GM23338 (cell line): ENCODE results near the gene HIF3A. TPM values are rescaled to one million over a fixed set of nuclear protein-coding genes. Genes with fewer than 3 reads are reported as not detected.

Source experiments
- ATAC-seq: fragments of 200-7000 bp; cut with Tn5 transposase; 3 replicates; pipeline ENCODE4 v1.9.1; 2020
- DNase-seq: peaks from one replicate; pipeline ENCODE4 v3.0.0-alpha.2; 2015; ENCODE audit warnings: low spot score
- H2AFZ ChIP-seq: fragments of 200-600 bp; sonication (generic); 2 replicates; pipeline ENCODE4 v1.8.0; 2016; ENCODE audit warnings: antibody characterized with exemption, mild to moderate bottlenecking, moderate library complexity
- H3F3A ChIP-seq: fragments of 200-600 bp; sonication (generic); replicated peaks from 2 replicates; pipeline ENCODE4 v1.8.0; 2017; ENCODE audit warnings: antibody characterized with exemption, mixed run types, low read depth
- H3K27ac ChIP-seq: fragments of 200-600 bp; sonication (generic); 2 replicates; pipeline ENCODE4 v1.6.1; 2016; ENCODE audit warnings: low read depth
- H3K27me3 ChIP-seq: fragments of 200-600 bp; sonication (generic); 2 replicates; pipeline ENCODE4 v1.8.0; 2016; ENCODE audit warnings: mild to moderate bottlenecking, mixed run types, moderate library complexity; ENCODE audit not compliant: insufficient read depth
- H3K36me3 ChIP-seq: fragments of 200-600 bp; sonication (generic); 2 replicates; pipeline ENCODE4 v1.8.0; 2016; ENCODE audit warnings: mild to moderate bottlenecking; ENCODE audit not compliant: insufficient read depth
- H3K4me1 ChIP-seq: fragments of 200-600 bp; sonication (generic); 2 replicates; pipeline ENCODE4 v1.8.0; 2016; ENCODE audit warnings: mild to moderate bottlenecking, moderate library complexity; ENCODE audit not compliant: insufficient read depth
- H3K4me2 ChIP-seq: fragments of 200-600 bp; sonication (generic); 2 replicates; pipeline ENCODE4 v1.7.1; 2017; ENCODE audit warnings: mixed run types
- H3K4me3 ChIP-seq: fragments of 200-600 bp; sonication (generic); 2 replicates; pipeline ENCODE4 v1.6.1; 2016; ENCODE audit warnings: mixed run types
- H3K79me2 ChIP-seq: fragments of 200-600 bp; sonication (generic); replicated peaks from 2 replicates; pipeline ENCODE4 v1.8.0; 2017; ENCODE audit warnings: mild to moderate bottlenecking; ENCODE audit not compliant: insufficient read depth
- H3K9me2 ChIP-seq: fragments of 200-600 bp; sonication (generic); 2 replicates; pipeline ENCODE4 v1.8.0; 2017; ENCODE audit not compliant: insufficient read depth
- H4K20me1 ChIP-seq: fragments of 200-600 bp; sonication (generic); replicated peaks from 2 replicates; pipeline ENCODE4 v1.8.0; 2017; ENCODE audit warnings: mild to moderate bottlenecking; ENCODE audit not compliant: insufficient read depth
- H3K27ac Mint-ChIP-seq: 2 replicates; pipeline ENCODE4 v1.8.0; 2020; ENCODE audit warnings: inconsistent platforms, mild to moderate bottlenecking, moderate library complexity, mixed read lengths
- H3K27me3 Mint-ChIP-seq: 3 replicates; pipeline ENCODE4 v1.8.0; 2022; ENCODE audit warnings: low read depth, mild to moderate bottlenecking, moderate library complexity, mixed read lengths, inconsistent platforms; ENCODE audit not compliant: insufficient read depth, poor library complexity
- H3K36me3 Mint-ChIP-seq: 3 replicates; pipeline ENCODE4 v1.8.0; 2021; ENCODE audit warnings: low read depth, mild to moderate bottlenecking, inconsistent platforms, moderate library complexity, mixed read lengths
- H3K4me1 Mint-ChIP-seq: 3 replicates; pipeline ENCODE4 v1.8.0; 2020; ENCODE audit warnings: mild to moderate bottlenecking, inconsistent platforms, mixed read lengths
- H3K4me3 Mint-ChIP-seq: 3 replicates; pipeline ENCODE4 v1.8.0; 2021; ENCODE audit warnings: moderate library complexity, mild to moderate bottlenecking, inconsistent platforms, mixed read lengths
- H3K9me3 Mint-ChIP-seq: 3 replicates; pipeline ENCODE4 v1.8.0; 2020; ENCODE audit warnings: moderate library complexity, mild to moderate bottlenecking, inconsistent platforms, mixed read lengths
- CREB1 ChIP-seq: fragments of 250-450 bp; sonication (Bioruptor Pico); IDR thresholded peaks from 2 replicates; pipeline ENCODE4 v1.5.0; 2020; ENCODE audit warnings: low read depth, mild to moderate bottlenecking, moderate library complexity
- EZH2 ChIP-seq: fragments of 200-600 bp; sonication (generic); IDR thresholded peaks from one replicate; pipeline ENCODE4 v1.8.0; 2017; ENCODE audit warnings: antibody characterized with exemption, mild to moderate bottlenecking, low read depth; ENCODE audit not compliant: unreplicated experiment
- JUNB ChIP-seq: IDR thresholded peaks from one replicate; pipeline ENCODE4 v1.6.1; 2016; ENCODE audit warnings: antibody characterized with exemption; ENCODE audit not compliant: unreplicated experiment
- STAT1 ChIP-seq: IDR thresholded peaks from one replicate; pipeline ENCODE4 v1.6.1; 2016; ENCODE audit warnings: antibody characterized with exemption; ENCODE audit not compliant: unreplicated experiment
- ZNF114 ChIP-seq: fragments of 250-450 bp; sonication (Bioruptor Pico); IDR thresholded peaks from 2 replicates; pipeline ENCODE4 v1.5.0; 2020; ENCODE audit warnings: mild to moderate bottlenecking, moderate library complexity
- ZNF331 ChIP-seq: fragments of 250-450 bp; sonication (Bioruptor Pico); IDR thresholded peaks from 2 replicates; pipeline ENCODE4 v1.5.0; 2020; ENCODE audit warnings: low read depth, mild to moderate bottlenecking, moderate library complexity
- polyA plus RNA-seq: library from polyadenylated mRNA; unstranded; fragments of >200 nt; fragmentation: Nextera tagmentation; extraction: Ambion mirVana; gene quantifications from 2 replicates; pipeline ENCODE4 v1.2.1, GENCODE V29; 2016
- total RNA-seq: library from RNA; depleted of rRNA; stranded (reverse); fragments of >200 nt; shearing (Covaris generic); gene quantifications from 2 replicates; pipeline ENCODE4 v1.2.3, GENCODE V29; 2014
- TF ChIP-seq, protein P1 (sequence below): IDR thresholded peaks from one replicate; pipeline ENCODE4 v1.6.1; 2018; ENCODE audit warnings: antibody characterized with exemption; ENCODE audit not compliant: unreplicated experiment
- TF ChIP-seq, protein P2 (sequence below), 2 experiments: fragments of 200-600 bp in 1 of 2; sonication (generic) in 1 of 2; conservative IDR thresholded peaks; 2 replicates each; pipeline versions ENCODE4 v1.5.1 to v1.6.1; 2016 to 2017; ENCODE audit warnings: antibody characterized with exemption in 2 of 2, low read depth in 2 of 2, mild to moderate bottlenecking in 2 of 2, moderate library complexity in 1 of 2
- TF ChIP-seq, protein P3 (sequence below): IDR thresholded peaks from 2 replicates; pipeline ENCODE4 v1.6.1; 2016; ENCODE audit warnings: antibody characterized with exemption

HIF3A gene
- total and polyA plus RNA-seq, 2 experiments from 2014 or later: 20.4 to 70.5 TPM

DNA sequence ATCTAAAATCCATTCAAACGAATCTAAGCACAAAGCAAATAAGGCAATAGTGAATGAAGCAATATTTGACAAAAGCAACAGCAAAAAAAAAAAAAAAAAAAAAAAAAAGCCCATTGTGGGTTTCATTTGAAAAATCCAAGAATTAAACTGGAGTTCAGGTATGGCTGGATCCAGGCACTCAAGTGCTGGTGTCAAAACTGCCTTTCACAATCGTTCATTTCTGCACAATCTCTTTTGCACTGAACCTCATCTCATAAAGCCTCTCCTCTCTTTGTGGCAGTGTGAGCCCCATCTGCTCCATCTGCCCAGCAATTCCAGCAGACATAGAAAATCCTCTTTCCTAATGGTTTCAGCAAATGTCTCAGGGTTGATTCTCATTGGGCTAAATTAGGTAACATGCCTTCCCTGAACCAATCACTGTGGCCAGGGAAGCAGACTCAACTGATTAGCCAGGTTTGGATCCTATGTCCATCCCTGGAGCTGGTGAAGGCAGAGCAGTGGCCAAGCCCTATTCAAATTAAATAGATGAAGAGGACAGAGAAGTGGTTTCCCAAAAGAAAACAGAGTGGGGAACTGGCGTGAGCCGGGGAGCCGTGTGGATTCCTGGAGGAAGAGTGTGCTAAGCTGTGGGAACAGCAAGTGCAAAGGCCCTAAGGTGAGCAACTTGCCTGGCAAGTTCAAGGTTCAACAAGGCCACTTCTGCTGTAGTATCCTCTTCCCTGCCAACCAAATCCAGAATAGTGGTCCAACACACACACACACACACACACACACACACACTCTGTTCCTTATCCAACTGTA lies 1.2 kb upstream of the HIF3A start:
- H3K27me3 ChIP-seq: no peaks in the 10 kb centered on the region
- H3K4me1 Mint-ChIP-seq: peaks cover 24% of the 10 kb centered on the region
- 0 out of 2 replicates have a peak, but pooled peaks cover 3% of the 10 kb centered on the region for H4K20me1 ChIP-seq
- no peaks in the 10 kb centered on the region for H3K36me3 Mint-ChIP-seq
- H3K79me2 ChIP-seq: peaks cover 6% of the 10 kb centered on the region; the same call in 1 of the 2 replicates
- peak overlapping the region; percentile 100; the same call in 1 of the 2 replicates for H3K4me2 ChIP-seq
- H3K36me3 ChIP-seq: no peaks in the 10 kb centered on the region
- H3K9me3 Mint-ChIP-seq: no peaks in the 10 kb centered on the region
- H3K4me3 Mint-ChIP-seq: peak overlapping the region; percentile 30; the same call in 2 of the 3 replicates
- H3K9me2 ChIP-seq: peaks cover 9% of the 10 kb centered on the region; the same call in 1 of the 2 replicates
- peaks cover 30% of the 10 kb centered on the region for H3K4me1 ChIP-seq
- H3K27ac ChIP-seq: no peak overlapping the region
- H2AFZ ChIP-seq: no peak overlapping the region
- DNase-seq (no peak), ATAC-seq (no peak)
- TF ChIP-seq ZNF114 (CRISPR knock-in tag): no peak
- TF ChIP-seq, protein P1, sequence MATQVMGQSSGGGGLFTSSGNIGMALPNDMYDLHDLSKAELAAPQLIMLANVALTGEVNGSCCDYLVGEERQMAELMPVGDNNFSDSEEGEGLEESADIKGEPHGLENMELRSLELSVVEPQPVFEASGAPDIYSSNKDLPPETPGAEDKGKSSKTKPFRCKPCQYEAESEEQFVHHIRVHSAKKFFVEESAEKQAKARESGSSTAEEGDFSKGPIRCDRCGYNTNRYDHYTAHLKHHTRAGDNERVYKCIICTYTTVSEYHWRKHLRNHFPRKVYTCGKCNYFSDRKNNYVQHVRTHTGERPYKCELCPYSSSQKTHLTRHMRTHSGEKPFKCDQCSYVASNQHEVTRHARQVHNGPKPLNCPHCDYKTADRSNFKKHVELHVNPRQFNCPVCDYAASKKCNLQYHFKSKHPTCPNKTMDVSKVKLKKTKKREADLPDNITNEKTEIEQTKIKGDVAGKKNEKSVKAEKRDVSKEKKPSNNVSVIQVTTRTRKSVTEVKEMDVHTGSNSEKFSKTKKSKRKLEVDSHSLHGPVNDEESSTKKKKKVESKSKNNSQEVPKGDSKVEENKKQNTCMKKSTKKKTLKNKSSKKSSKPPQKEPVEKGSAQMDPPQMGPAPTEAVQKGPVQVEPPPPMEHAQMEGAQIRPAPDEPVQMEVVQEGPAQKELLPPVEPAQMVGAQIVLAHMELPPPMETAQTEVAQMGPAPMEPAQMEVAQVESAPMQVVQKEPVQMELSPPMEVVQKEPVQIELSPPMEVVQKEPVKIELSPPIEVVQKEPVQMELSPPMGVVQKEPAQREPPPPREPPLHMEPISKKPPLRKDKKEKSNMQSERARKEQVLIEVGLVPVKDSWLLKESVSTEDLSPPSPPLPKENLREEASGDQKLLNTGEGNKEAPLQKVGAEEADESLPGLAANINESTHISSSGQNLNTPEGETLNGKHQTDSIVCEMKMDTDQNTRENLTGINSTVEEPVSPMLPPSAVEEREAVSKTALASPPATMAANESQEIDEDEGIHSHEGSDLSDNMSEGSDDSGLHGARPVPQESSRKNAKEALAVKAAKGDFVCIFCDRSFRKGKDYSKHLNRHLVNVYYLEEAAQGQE: no peak
- TF ChIP-seq CREB1: no peak
- TF ChIP-seq EZH2: no peak
- TF ChIP-seq JUNB: no peak
- TF ChIP-seq STAT1: no peak
- TF ChIP-seq, protein P2, sequence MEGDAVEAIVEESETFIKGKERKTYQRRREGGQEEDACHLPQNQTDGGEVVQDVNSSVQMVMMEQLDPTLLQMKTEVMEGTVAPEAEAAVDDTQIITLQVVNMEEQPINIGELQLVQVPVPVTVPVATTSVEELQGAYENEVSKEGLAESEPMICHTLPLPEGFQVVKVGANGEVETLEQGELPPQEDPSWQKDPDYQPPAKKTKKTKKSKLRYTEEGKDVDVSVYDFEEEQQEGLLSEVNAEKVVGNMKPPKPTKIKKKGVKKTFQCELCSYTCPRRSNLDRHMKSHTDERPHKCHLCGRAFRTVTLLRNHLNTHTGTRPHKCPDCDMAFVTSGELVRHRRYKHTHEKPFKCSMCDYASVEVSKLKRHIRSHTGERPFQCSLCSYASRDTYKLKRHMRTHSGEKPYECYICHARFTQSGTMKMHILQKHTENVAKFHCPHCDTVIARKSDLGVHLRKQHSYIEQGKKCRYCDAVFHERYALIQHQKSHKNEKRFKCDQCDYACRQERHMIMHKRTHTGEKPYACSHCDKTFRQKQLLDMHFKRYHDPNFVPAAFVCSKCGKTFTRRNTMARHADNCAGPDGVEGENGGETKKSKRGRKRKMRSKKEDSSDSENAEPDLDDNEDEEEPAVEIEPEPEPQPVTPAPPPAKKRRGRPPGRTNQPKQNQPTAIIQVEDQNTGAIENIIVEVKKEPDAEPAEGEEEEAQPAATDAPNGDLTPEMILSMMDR (conservative IDR thresholded peaks at IDR 0.05; ENCODE audit: low read depth in 2 of 2): no peak
- peaks cover 10% of the 10 kb centered on the region for H3K27me3 Mint-ChIP-seq
- H3K27ac Mint-ChIP-seq: no peak overlapping the region
- peak overlapping the region; percentile 91; the same call in 1 of the 2 replicates for H3K4me3 ChIP-seq
- H3F3A ChIP-seq: peaks cover 9% of the 10 kb centered on the region; the same call in 1 of the 2 replicates

DNA sequence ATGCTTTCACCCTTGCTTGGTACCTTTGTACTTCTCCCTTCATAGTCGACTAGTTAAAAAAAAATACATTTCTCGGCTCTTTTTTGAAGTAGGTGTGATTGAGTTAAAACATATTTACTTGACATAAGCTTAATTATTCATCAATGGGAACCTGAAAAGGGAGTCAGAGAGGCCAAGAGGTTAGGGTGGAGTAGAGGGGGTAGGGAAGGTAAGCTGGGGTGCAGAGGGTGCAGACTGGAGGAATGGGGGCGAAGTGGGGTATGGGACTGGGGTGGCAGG lies 701 bp upstream of the HIF3A start:
- Histone ChIP-seq H3F3A (peaks cover 11% of the 10 kb centered on the region; the same call in 1 of the 2 replicates), H3K27ac (no peak overlapping the region), H3K4me2 (peak overlapping the region; percentile 100), H3K4me1 (peaks cover 35% of the 10 kb centered on the region), H2AFZ (no peak overlapping the region; the same call in 1 of the 2 replicates), H3K4me3 (peak overlapping the region; percentile 91), H3K36me3 (no peaks in the 10 kb centered on the region), H4K20me1 (0 out of 2 replicates have a peak, but pooled peaks cover 3% of the 10 kb centered on the region), H3K9me2 (peaks cover 9% of the 10 kb centered on the region; the same call in 1 of the 2 replicates), H3K79me2 (peaks cover 6% of the 10 kb centered on the region; the same call in 1 of the 2 replicates), H3K27me3 (no peaks in the 10 kb centered on the region)
- Mint-ChIP-seq H3K27ac (no peak overlapping the region), H3K9me3 (no peaks in the 10 kb centered on the region), H3K27me3 (peaks cover 10% of the 10 kb centered on the region), H3K4me1 (peaks cover 26% of the 10 kb centered on the region), H3K36me3 (no peaks in the 10 kb centered on the region), H3K4me3 (peak overlapping the region; percentile 88)
- ATAC-seq (no peak), DNase-seq (no peak)
- TF ChIP-seq ZNF331: no peak
- TF ChIP-seq, protein P3, sequence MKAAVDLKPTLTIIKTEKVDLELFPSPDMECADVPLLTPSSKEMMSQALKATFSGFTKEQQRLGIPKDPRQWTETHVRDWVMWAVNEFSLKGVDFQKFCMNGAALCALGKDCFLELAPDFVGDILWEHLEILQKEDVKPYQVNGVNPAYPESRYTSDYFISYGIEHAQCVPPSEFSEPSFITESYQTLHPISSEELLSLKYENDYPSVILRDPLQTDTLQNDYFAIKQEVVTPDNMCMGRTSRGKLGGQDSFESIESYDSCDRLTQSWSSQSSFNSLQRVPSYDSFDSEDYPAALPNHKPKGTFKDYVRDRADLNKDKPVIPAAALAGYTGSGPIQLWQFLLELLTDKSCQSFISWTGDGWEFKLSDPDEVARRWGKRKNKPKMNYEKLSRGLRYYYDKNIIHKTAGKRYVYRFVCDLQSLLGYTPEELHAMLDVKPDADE: no peak
